HG03558 (cell line): ENCODE results near the gene ERP29.
"Not testable (repeated sequence)": the region's sequence is repeated elsewhere in the genome, so short reads cannot be mapped to it uniquely, and the experiment has no call there.

ENCODE experiments used
- ATAC-seq: cut with Tn5 transposase; IDR thresholded peaks from one replicate; pipeline ENCODE4 v1.9.1; 2021; ENCODE audit warnings: moderate number of reproducible peaks; ENCODE audit not compliant: unreplicated experiment; ENCODE audit errors: extremely low read depth

ERP29 gene

GRCh38 chr12:112012775-112013600 lies at the start of gene ERP29, which contains the start of gene TMEM116:
ERP29 (plus strand) TSS chr12:112013426; CDS start chr12:112013466, 40 bp downstream.
TMEM116 (minus strand) TSS chr12:112013165; CDS start chr12:112005270, 7,895 bp downstream.
- ATAC-seq: peak; percentile 46

GRCh38 chr12:111964935-111965334 lies 48.3 kb upstream of the ERP29 start:
- no peak for ATAC-seq

GRCh38 chr12:111971800-111972199 lies 41.4 kb upstream of the ERP29 start:
- no peak for ATAC-seq

- ATAC-seq: no peak
These were observed 37.9 kb upstream of the ERP29 start for GRCh38 chr12:111975161-111975931.

GRCh38 chr12:111976291-111976690 lies 36.9 kb upstream of the ERP29 start:
- no peak for ATAC-seq

- ATAC-seq: no peak
These were observed 36.4 kb upstream of the ERP29 start for GRCh38 chr12:111976860-111977259.

GRCh38 chr12:111978545-111978944 lies 34.7 kb upstream of the ERP29 start:
- ATAC-seq: no peak

- ATAC-seq: no peak
These were observed 32.6 kb upstream of the ERP29 start for GRCh38 chr12:111980598-111980997.

- no peak for ATAC-seq
These were observed 31.2 kb upstream of the ERP29 start for GRCh38 chr12:111981987-111982386.

- no peak for ATAC-seq
These were observed 28.4 kb upstream of the ERP29 start for GRCh38 chr12:111984820-111985219.

GRCh38 chr12:111991535-111991934 lies 21.7 kb upstream of the ERP29 start:
- ATAC-seq: no peak

GRCh38 chr12:111991946-111992345 lies 21.3 kb upstream of the ERP29 start:
- ATAC-seq: no peak

- ATAC-seq: no peak
These were observed 20.8 kb upstream of the ERP29 start for GRCh38 chr12:111992464-111992863.

- ATAC-seq: no peak
These were observed 19.7 kb upstream of the ERP29 start for GRCh38 chr12:111993292-111994150.

GRCh38 chr12:111994211-111995111 lies 18.8 kb upstream of the ERP29 start:
- not testable (repeated sequence) for ATAC-seq

GRCh38 chr12:111995782-111996480 lies 17.3 kb upstream of the ERP29 start:
- ATAC-seq: no peak

GRCh38 chr12:111997300-111997699 lies 15.9 kb upstream of the ERP29 start:
- no peak for ATAC-seq

- ATAC-seq: no peak
These were observed 15.2 kb upstream of the ERP29 start for GRCh38 chr12:111998015-111998414.

GRCh38 chr12:111999129-111999528 lies 14.1 kb upstream of the ERP29 start:
- ATAC-seq: not testable (repeated sequence)
